Lung (tissue), 12 donors: ENCODE data around the gene BNC1. TPM values are rescaled to one million over a fixed set of nuclear protein-coding genes. Genes with fewer than 3 reads are reported as not detected.
"Not testable (repeated sequence)": the region's sequence is repeated elsewhere in the genome, so short reads cannot be mapped to it uniquely, and the experiment has no call there.

Experiments used
- ATAC-seq: fragments of 200-7000 bp; cut with Tn5 transposase; one replicate; pipeline ENCODE4 v1.9.1; 2020; ENCODE audit warnings: moderate number of reproducible peaks; ENCODE audit not compliant: insufficient read depth, low FRiP score
- DNase-seq, 3 donors: peaks; one replicate each; pipeline ENCODE4 v3.0.0-alpha.2; 2013 to 2017
- H3K27ac ChIP-seq, 2 donors: one replicate each; pipeline ENCODE4 v1.5.1; 2013; ENCODE audit warnings: mild to moderate bottlenecking in 2 of 2, moderate library complexity in 2 of 2, control low read depth in 1 of 2, inconsistent platforms in 1 of 2, low read depth in 1 of 2, low read length in 1 of 2
- H3K27me3 ChIP-seq, 3 donors: one replicate each; pipeline ENCODE4 v1.5.1; 2013; ENCODE audit warnings: low read length in 2 of 3; ENCODE audit not compliant: control insufficient read depth in 3 of 3, insufficient read depth in 3 of 3
- H3K36me3 ChIP-seq, 4 donors: one replicate each; pipeline ENCODE4 v1.5.1; 2013; ENCODE audit warnings: low read length in 4 of 4, mild to moderate bottlenecking in 1 of 4, moderate library complexity in 1 of 4; ENCODE audit not compliant: control insufficient read depth in 4 of 4, insufficient read depth in 4 of 4
- H3K4me1 ChIP-seq, 5 donors: one replicate each; pipeline ENCODE4 v1.5.1; 2013; ENCODE audit warnings: low read length in 5 of 5, mild to moderate bottlenecking in 2 of 5, moderate library complexity in 1 of 5; ENCODE audit not compliant: control insufficient read depth in 5 of 5, insufficient read depth in 5 of 5
- H3K4me3 ChIP-seq: one replicate; pipeline ENCODE4 v1.5.1; 2013; ENCODE audit warnings: mild to moderate bottlenecking, control low read depth, moderate library complexity
- H3K9ac ChIP-seq, 2 donors: one replicate each; pipeline ENCODE4 v1.5.1; 2013; ENCODE audit warnings: low read length in 2 of 2, control low read depth in 1 of 2; ENCODE audit not compliant: insufficient read depth in 1 of 2
- H3K9me3 ChIP-seq, 4 donors: one replicate each; pipeline ENCODE4 v1.5.1; 2013; ENCODE audit warnings: low read length in 3 of 4, mild to moderate bottlenecking in 1 of 4, moderate library complexity in 1 of 4; ENCODE audit not compliant: control insufficient read depth in 4 of 4, insufficient read depth in 3 of 4
- WGBS, 2 donors: extraction: QIAGEN DNeasy Blood & Tissue Kit; methylation state at CpG; one replicate each; pipeline ENCODE4 v1.1.7; 2013; 5-methylcytosine and 5-hydroxymethylcytosine counted together
- polyA plus RNA-seq, 2 donors: library from polyadenylated mRNA; stranded (reverse); fragments of 200-250 nt; gene quantifications; one replicate each; pipeline ENCODE4 v1.2.1, GENCODE V29; 2013
- total RNA-seq, 2 donors: library from RNA; depleted of rRNA in 1 of 2; stranded (reverse); fragments of >200 nt in 1 of 2; gene quantifications; one replicate each; pipeline ENCODE4 v1.2.1, GENCODE V29; 2014 to 2021
- TF ChIP-seq, protein P1 (sequence below): IDR thresholded peaks from 2 replicates; pipeline ENCODE4 v1.5.1; 2012; ENCODE audit warnings: mild to moderate bottlenecking; ENCODE audit errors: control extremely low read depth, extremely low read depth
- donor health status: control.
- donor health status: control.
- donor health status: Bipolar disorder and iron deficiency.
- donor health status: healthy.
- donor health status: DM: yes; HTN: yes; CAD: no.

BNC1 gene
- total and polyA plus RNA-seq, 4 donors, result 0.23 to 0.93 (median 0.32) TPM

DNA sequence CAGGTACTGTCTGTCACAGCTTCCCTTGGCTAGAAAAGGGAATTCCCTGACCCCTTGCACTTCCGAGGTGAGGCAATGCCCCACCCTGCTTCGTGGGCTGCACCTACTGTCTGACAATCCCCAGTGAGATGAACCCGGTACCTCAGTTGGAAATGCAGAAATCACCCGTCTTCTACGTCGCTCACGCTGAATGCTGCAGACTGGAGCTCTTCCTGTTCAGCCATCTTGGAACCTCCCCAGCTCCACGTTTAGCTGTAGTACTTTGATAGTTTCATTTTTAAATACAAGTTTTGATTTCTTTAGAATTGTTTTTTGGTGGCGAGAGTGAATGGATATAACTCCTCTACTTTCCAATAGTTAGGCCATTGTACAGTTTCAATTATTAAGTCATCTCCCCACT lies 59.0 kb downstream of the BNC1 start:
- TF ChIP-seq, protein P1, sequence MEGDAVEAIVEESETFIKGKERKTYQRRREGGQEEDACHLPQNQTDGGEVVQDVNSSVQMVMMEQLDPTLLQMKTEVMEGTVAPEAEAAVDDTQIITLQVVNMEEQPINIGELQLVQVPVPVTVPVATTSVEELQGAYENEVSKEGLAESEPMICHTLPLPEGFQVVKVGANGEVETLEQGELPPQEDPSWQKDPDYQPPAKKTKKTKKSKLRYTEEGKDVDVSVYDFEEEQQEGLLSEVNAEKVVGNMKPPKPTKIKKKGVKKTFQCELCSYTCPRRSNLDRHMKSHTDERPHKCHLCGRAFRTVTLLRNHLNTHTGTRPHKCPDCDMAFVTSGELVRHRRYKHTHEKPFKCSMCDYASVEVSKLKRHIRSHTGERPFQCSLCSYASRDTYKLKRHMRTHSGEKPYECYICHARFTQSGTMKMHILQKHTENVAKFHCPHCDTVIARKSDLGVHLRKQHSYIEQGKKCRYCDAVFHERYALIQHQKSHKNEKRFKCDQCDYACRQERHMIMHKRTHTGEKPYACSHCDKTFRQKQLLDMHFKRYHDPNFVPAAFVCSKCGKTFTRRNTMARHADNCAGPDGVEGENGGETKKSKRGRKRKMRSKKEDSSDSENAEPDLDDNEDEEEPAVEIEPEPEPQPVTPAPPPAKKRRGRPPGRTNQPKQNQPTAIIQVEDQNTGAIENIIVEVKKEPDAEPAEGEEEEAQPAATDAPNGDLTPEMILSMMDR, result no peak
- ATAC-seq, result no peak
- WGBS, 2 donors, result 81 to 85% methylated on average over 9 of the region's 9 CpGs

DNA sequence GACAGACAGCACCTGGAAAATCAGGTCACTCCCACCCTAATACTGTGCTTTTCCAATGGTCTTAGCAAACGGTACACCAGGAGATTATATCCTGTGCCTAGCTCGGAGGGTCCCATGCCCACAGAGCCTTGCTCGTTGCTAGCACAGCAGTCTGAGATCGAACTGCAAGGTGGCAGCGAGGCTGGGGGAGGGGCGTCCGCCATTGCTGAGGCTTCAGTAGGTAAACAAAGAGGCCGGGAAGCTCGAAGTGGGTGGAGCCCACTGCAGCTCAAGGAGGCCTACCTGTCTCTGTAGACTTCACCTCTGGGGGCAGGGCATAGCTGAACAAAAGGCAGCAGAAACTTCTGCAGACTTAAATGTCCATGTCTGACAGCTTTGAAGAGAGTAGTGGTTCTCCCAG lies 62.7 kb downstream of the BNC1 start:
- H3K9ac ChIP-seq, H3K4me3 ChIP-seq, H3K4me1 ChIP-seq, H3K27ac ChIP-seq, DNase-seq, H3K27me3 ChIP-seq, ATAC-seq, H3K9me3 ChIP-seq, H3K36me3 ChIP-seq: not testable (repeated sequence)
- 95 to 97% methylated on average over 9 of the region's 9 CpGs for WGBS, 2 donors

More for the DNA sequence above, 59.0 kb downstream of the BNC1 start:
- no peak overlapping the region for H3K9ac ChIP-seq
- H3K27ac ChIP-seq, result no peak overlapping the region
- no peak overlapping the region for H3K4me3 ChIP-seq
- no peaks in the 10 kb centered on the region for H3K27me3 ChIP-seq
- no peaks in the 10 kb centered on the region for H3K4me1 ChIP-seq
- DNase-seq, result no peak
- no peaks in the 10 kb centered on the region for H3K9me3 ChIP-seq
- no peaks in the 10 kb centered on the region for H3K36me3 ChIP-seq

DNA sequence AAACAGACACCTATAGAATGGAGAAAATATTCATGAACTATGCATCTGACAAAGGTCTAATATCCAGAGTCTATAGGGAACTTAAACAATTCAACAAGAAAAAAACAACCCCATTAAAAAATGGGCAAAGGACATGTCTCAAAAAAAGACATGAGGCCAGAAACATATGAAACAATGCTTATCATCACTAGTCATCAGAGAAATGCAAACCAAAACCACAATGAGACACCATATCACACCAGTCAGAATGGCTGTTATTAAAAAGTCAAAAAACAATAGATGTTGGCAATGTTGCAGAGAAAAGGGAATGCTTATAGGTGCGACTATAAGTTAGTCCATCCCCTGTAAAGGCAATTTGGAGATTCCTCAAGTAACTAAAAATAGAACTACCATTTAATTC lies 65.4 kb downstream of the BNC1 start:
- H3K4me1 ChIP-seq, result no peaks in the 10 kb centered on the region

DNA sequence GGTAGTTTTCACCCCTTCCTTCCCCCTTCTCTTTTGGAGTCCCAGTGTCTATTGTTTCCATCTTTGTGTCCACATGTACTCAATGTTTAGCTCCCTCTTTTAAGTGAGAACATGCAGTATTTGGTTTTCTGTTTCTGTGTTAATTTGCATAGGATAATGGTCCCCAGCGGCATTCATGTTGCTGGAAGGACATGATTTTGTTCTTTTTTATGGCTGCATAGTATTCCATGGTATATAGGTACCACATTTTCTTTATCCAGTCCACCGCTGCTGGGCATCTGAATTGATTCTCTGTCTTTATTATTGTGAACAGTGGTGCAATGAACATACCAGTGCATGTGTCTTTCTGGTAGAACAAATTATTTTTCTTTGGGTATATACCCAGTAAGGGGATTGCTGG lies 69.2 kb downstream of the BNC1 start:
- no peak overlapping the region for H3K9ac ChIP-seq
- DNase-seq (no peak), ATAC-seq (no peak)
- H3K27me3 ChIP-seq, result no peaks in the 10 kb centered on the region
- no peak overlapping the region for H3K4me3 ChIP-seq
- TF ChIP-seq, protein P1, result no peak
- no peaks in the 10 kb centered on the region for H3K4me1 ChIP-seq
- H3K36me3 ChIP-seq, result no peaks in the 10 kb centered on the region
- no peaks in the 10 kb centered on the region for H3K9me3 ChIP-seq
- no peak overlapping the region for H3K27ac ChIP-seq
- WGBS, 2 donors, result 96 to 97% methylated on average over 2 of the region's 2 CpGs

More for the DNA sequence above, 65.4 kb downstream of the BNC1 start:
- H3K9me3 ChIP-seq, result no peaks in the 10 kb centered on the region
- DNase-seq (no peak), ATAC-seq (no peak)
- no peaks in the 10 kb centered on the region for H3K36me3 ChIP-seq
- H3K27me3 ChIP-seq, result no peaks in the 10 kb centered on the region
- no peak overlapping the region for H3K27ac ChIP-seq
- no peak overlapping the region for H3K4me3 ChIP-seq
- 95 to 96% methylated on average over 1 of the region's 1 CpG for WGBS, 2 donors
- TF ChIP-seq, protein P1, result no peak
- no peak overlapping the region for H3K9ac ChIP-seq
